Measurements from ENCODE around the gene TMEM132D.

DNA sequence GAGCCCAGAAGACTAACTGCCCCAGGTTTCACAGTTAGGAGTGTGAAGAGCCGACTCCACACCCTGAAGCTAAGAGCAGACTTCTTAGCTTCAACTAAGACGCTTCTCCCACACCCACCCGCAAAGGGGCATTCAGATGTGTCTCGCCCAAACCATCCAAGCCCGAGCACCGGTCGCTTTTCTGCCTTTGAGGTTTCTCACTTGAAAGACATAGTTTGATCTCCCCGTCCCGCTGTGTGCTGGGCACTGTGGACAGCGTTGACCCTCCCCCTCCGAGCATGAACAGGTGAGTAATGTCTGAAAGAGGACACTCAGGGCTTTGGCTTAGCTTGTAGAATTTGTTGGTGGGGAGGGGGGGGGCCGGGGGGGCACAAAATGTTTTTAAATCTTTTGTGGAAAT lies 123.8 kb downstream of the TMEM132D start:
- TF ChIP-seq, protein P1, sequence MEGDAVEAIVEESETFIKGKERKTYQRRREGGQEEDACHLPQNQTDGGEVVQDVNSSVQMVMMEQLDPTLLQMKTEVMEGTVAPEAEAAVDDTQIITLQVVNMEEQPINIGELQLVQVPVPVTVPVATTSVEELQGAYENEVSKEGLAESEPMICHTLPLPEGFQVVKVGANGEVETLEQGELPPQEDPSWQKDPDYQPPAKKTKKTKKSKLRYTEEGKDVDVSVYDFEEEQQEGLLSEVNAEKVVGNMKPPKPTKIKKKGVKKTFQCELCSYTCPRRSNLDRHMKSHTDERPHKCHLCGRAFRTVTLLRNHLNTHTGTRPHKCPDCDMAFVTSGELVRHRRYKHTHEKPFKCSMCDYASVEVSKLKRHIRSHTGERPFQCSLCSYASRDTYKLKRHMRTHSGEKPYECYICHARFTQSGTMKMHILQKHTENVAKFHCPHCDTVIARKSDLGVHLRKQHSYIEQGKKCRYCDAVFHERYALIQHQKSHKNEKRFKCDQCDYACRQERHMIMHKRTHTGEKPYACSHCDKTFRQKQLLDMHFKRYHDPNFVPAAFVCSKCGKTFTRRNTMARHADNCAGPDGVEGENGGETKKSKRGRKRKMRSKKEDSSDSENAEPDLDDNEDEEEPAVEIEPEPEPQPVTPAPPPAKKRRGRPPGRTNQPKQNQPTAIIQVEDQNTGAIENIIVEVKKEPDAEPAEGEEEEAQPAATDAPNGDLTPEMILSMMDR (conservative IDR thresholded peaks at IDR 0.05; ENCODE audit: low read depth, low read length): no peak
- no peak for TF ChIP-seq EZH2 (IDR thresholded peaks at IDR 0.05; ENCODE audit: borderline replicate concordance, low read depth, low read length, poor library complexity, severe bottlenecking)
